HCT116 (cell line): ENCODE measurements around the gene MYZAP. TPM values are rescaled to one million over a fixed set of nuclear protein-coding genes. Genes with fewer than 3 reads are reported as not detected.

Experiments
- ATAC-seq: fragments of 200-7000 bp; cut with Tn5 transposase; 2 replicates; pipeline ENCODE4 v1.9.1; 2020; ENCODE audit warnings: mild to moderate bottlenecking, moderate library complexity
- BruUV-seq: library from RNA; stranded (reverse); fragments of 400-500 nt; replicated peaks from 2 replicates; lab custom pipeline; 2021; lab: Mats Ljungman, UMichigan
- CTCF ChIA-PET: fragments of 300-600 bp; sonication (Branson Sonifier 250); formaldehyde crosslinking; loops from one replicate; lab custom pipeline; 2021; ENCODE audit warnings: antibody characterized with exemption; lab: Charles Lee
- POLR2A ChIA-PET: fragments of 300-600, 350-600 bp; sonication (Branson Sonifier 250); formaldehyde crosslinking; loops from one replicate; lab custom pipeline; 2021; ENCODE audit warnings: antibody characterized with exemption; lab: Charles Lee
- RAD21 ChIA-PET, 2 experiments: fragments of 300-600 bp; sonication (Branson Sonifier 250); formaldehyde crosslinking; loops; one replicate each; lab custom pipeline; 2023; ENCODE audit warnings: low total read pairs in 2 of 2; ENCODE audit not compliant: uncharacterized antibody in 2 of 2, unreplicated experiment in 2 of 2, low non-redundant PET in 1 of 2; lab: Charles Lee
- DNase-seq: peaks from one replicate; pipeline ENCODE4 v3.0.0-alpha.2; 2010; ENCODE audit warnings: low read depth, low spot score
- H2AFZ ChIP-seq: fragments of 200-600 bp; shearing (Covaris generic), sonication (generic); 2 replicates; pipeline ENCODE4 v1.6.1; 2017; ENCODE audit warnings: low read depth, mixed run types, mixed read lengths, antibody characterized with exemption, low read length; ENCODE audit not compliant: poor library complexity, severe bottlenecking
- H3K27ac ChIP-seq: 2 replicates; pipeline ENCODE4 v1.5.1; 2012; ENCODE audit warnings: low read depth, low read length
- H3K27me3 ChIP-seq: fragments of 200-600 bp; sonication (generic); 2 replicates; pipeline ENCODE4 v1.6.1; 2016; ENCODE audit warnings: mixed run types, low read length, mixed read lengths; ENCODE audit not compliant: insufficient read depth
- H3K36me3 ChIP-seq, 2 experiments: fragments of 200-500 bp in 1 of 2; fragments of 200-600 bp in 1 of 2; sonication (Bioruptor generic) in 1 of 2; sonication (generic) in 1 of 2; 2 replicates each; pipeline versions ENCODE4 v1.5.1 to v1.6.1; 2014 to 2016; ENCODE audit warnings: low read length in 2 of 2, inconsistent platforms in 1 of 2, mixed read lengths in 1 of 2, mixed run types in 1 of 2; ENCODE audit not compliant: insufficient read depth in 2 of 2, control insufficient read depth in 1 of 2
- H3K4me1 ChIP-seq, 2 experiments: fragments of 200-600 bp in 1 of 2; sonication (generic) in 1 of 2; 2 replicates each; pipeline versions ENCODE4 v1.5.1 to v1.6.1; 2012 to 2017; ENCODE audit warnings: low read length in 2 of 2, inconsistent platforms in 1 of 2, mild to moderate bottlenecking in 1 of 2, mixed read lengths in 1 of 2, mixed run types in 1 of 2, moderate library complexity in 1 of 2; ENCODE audit not compliant: insufficient read depth in 2 of 2, control insufficient read depth in 1 of 2
- H3K4me2 ChIP-seq: fragments of 200-600 bp; sonication (generic); 2 replicates; pipeline ENCODE4 v1.6.1; 2017; ENCODE audit warnings: mixed run types, low read length, mixed read lengths
- H3K4me3 ChIP-seq, 2 experiments: fragments of 200-600 bp in 1 of 2; sonication (generic) in 1 of 2; replicated peaks in 1 of 2; 2 replicates each; pipeline ENCODE4 v1.5.1; 2011 to 2016; ENCODE audit warnings: low read length in 2 of 2, control low read depth in 1 of 2, low read depth in 1 of 2, mild to moderate bottlenecking in 1 of 2, mixed read lengths in 1 of 2, mixed run types in 1 of 2
- H3K79me2 ChIP-seq: fragments of 200-600 bp; sonication (generic); 2 replicates; pipeline ENCODE4 v1.6.1; 2017; ENCODE audit warnings: mild to moderate bottlenecking, mixed run types, low read length, moderate library complexity, mixed read lengths; ENCODE audit not compliant: insufficient read depth
- H3K9ac ChIP-seq: fragments of 200-600 bp; sonication (generic); 2 replicates; pipeline ENCODE4 v1.6.1; 2016; ENCODE audit warnings: low read length, mixed read lengths
- H3K9me2 ChIP-seq: fragments of 200-600 bp; sonication (generic), shearing (Covaris generic); 2 replicates; pipeline ENCODE4 v1.6.1; 2017; ENCODE audit warnings: mixed run types, mild to moderate bottlenecking, moderate library complexity; ENCODE audit not compliant: insufficient read depth
- H3K9me3 ChIP-seq, 2 experiments: fragments of 200-500 bp in 1 of 2; fragments of 200-600 bp in 1 of 2; sonication (Bioruptor generic) in 1 of 2; sonication (generic) in 1 of 2; 2 replicates each; pipeline ENCODE4 v1.6.1; 2014 to 2017; ENCODE audit warnings: low read length in 2 of 2, mixed read lengths in 2 of 2, inconsistent platforms in 1 of 2, low read depth in 1 of 2, mild to moderate bottlenecking in 1 of 2, mixed run types in 1 of 2, moderate library complexity in 1 of 2; ENCODE audit not compliant: control insufficient read depth in 1 of 2, insufficient read depth in 1 of 2
- H4K20me1 ChIP-seq: fragments of 200-600 bp; sonication (generic), shearing (Covaris generic); 2 replicates; pipeline ENCODE4 v1.6.1; 2017; ENCODE audit warnings: mixed run types, mild to moderate bottlenecking, moderate library complexity; ENCODE audit not compliant: insufficient read depth
- CBX3 ChIP-seq: IDR thresholded peaks from 2 replicates; pipeline ENCODE4 v1.6.1; 2012; ENCODE audit warnings: low read depth
- CTCF ChIP-seq, 3 experiments: fragments of 200-600 bp in 1 of 3; sonication (generic) in 1 of 3; IDR thresholded peaks in 2 of 3; conservative IDR thresholded peaks in 1 of 3; 2 replicates each; pipeline ENCODE4 v1.5.1; 2012 to 2017; ENCODE audit warnings: low read depth in 2 of 3, low read length in 2 of 3, antibody characterized with exemption in 1 of 3, borderline replicate concordance in 1 of 3, control low read depth in 1 of 3, mild to moderate bottlenecking in 1 of 3, mixed read lengths in 1 of 3, mixed run types in 1 of 3, moderate library complexity in 1 of 3; ENCODE audit not compliant: insufficient read depth in 1 of 3
- POLR2A ChIP-seq: IDR thresholded peaks from 2 replicates; pipeline ENCODE4 v1.7.0; 2011; ENCODE audit warnings: borderline replicate concordance; ENCODE audit not compliant: insufficient read depth, insufficient read length; ENCODE audit errors: extremely low read depth
- REST ChIP-seq: IDR thresholded peaks from 2 replicates; pipeline ENCODE4 v1.6.1; 2012; ENCODE audit warnings: low read depth
- TCF7L2 ChIP-seq: IDR thresholded peaks from 2 replicates; pipeline ENCODE4 v1.7.0; 2011; ENCODE audit warnings: borderline replicate concordance, inconsistent platforms; ENCODE audit not compliant: insufficient read depth, insufficient read length; ENCODE audit errors: extremely low read depth
- ZFX ChIP-seq: fragments of 450-650 bp; IDR thresholded peaks from 2 replicates; pipeline ENCODE4 v1.6.1; 2017
- intact Hi-C: fragments of 100-400 bp; cut with micrococcal nuclease; formaldehyde crosslinking; loops from 2 replicates; pipeline ENCODE4 v1.10.0; 2022
- total RNA-seq: library from RNA; stranded (reverse); gene quantifications from one replicate; pipeline ENCODE4 v1.2.1, GENCODE V29; 2021; ENCODE audit not compliant: unreplicated experiment
- TF ChIP-seq, protein P1 (sequence below): IDR thresholded peaks from 2 replicates; pipeline ENCODE4 v1.6.1; 2012

The MYZAP gene
- total RNA-seq, 1 experiment from 2014 or later: 5.8 TPM

DNA sequence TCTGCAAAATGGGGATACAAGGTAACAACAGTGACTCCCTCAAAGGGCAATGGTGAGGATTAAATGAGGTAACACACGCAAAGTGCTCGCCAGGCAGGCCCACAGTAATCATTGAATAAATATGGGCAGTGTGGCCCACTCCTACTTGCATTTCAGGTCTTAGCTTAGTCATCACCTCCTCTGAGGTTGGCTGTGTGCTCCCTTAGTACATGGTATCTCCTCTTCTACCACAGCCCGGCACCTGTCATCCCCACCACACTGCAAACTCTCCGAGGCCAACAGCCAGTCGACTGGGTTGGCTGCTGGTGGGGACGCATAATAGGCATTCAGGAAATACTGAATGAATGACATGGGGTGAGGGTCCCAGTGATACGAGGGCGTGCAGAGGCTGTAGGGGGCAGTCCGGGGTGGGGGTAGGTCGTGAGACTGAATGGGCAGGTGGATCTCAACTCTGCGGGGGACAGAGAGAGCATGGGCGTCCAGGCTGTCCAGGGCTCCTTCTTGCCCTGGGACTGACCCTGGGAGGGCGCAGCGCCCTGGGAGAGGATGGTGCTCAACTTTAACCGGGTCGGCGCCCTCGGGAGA lies 375 bp upstream of the MYZAP start:
- peak overlapping the region; percentile 35; the same call in 1 of the 2 replicates for H3K9ac ChIP-seq
- H3K79me2 ChIP-seq: no peaks in the 10 kb centered on the region
- intact Hi-C loops: no loop called here
- H2AFZ ChIP-seq: peak overlapping the region; percentile 30
- no peaks in the 10 kb centered on the region for H4K20me1 ChIP-seq
- no peaks in the 10 kb centered on the region for H3K9me3 ChIP-seq
- H3K27ac ChIP-seq: no peak overlapping the region
- RAD21 ChIA-PET: no interaction called here
- BruUV-seq: no TSS peak
- H3K36me3 ChIP-seq: no peaks in the 10 kb centered on the region
- DNase-seq: no peak
- TF ChIP-seq REST (no peak), CTCF (IDR thresholded peaks at IDR 0.05 in 2 of 3, conservative IDR thresholded peaks at IDR 0.05 in 1 of 3; ENCODE audit: borderline replicate concordance in 1 of 3, insufficient read depth in 1 of 3, low read depth in 2 of 3, low read length in 2 of 3) (0 out of 6 replicates have a peak, but pooled peaks of 1 of the 3 experiments have one; percentile 4), POLR2A (no peak), CBX3 (no peak), TCF7L2 (no peak), ZFX (no peak)
- TF ChIP-seq, protein P1, sequence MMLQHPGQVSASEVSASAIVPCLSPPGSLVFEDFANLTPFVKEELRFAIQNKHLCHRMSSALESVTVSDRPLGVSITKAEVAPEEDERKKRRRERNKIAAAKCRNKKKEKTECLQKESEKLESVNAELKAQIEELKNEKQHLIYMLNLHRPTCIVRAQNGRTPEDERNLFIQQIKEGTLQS: no peak
- CTCF ChIA-PET: interaction anchor here (1.3 kb wide), 1 partner anchor 49 kb away, joined by 3 read pairs; no protein-coding TSS in a partner anchor
- H3K9me2 ChIP-seq: no peaks in the 10 kb centered on the region
- H3K27me3 ChIP-seq: no peaks in the 10 kb centered on the region
- H3K4me1 ChIP-seq: peaks cover 9 to 18% of the 10 kb centered on the region in 2 experiments; a peak in 3 of 4 replicates
- H3K4me3 ChIP-seq: peak overlapping the region; percentile 46 to 63
- POLR2A ChIA-PET: no interaction called here
- H3K4me2 ChIP-seq: peak overlapping the region; percentile 91
- ATAC-seq: no peak; the same call in none of the 2 replicates
